GM21528 (cell line): Measurements from ENCODE around the gene VSIR.

ENCODE experiments used
- ATAC-seq: cut with Tn5 transposase; IDR thresholded peaks from one replicate; pipeline ENCODE4 v1.9.1; 2021; ENCODE audit warnings: mild to moderate bottlenecking, moderate library complexity; ENCODE audit not compliant: unreplicated experiment, low FRiP score

Gene VSIR

GRCh38 chr10:71773221-71773971 lies at the start of gene VSIR:
Gene VSIR, minus strand, starts transcription at chr10:71773520. Its CDS starts 81 bp downstream, at chr10:71773439.
- peak; percentile 60 for ATAC-seq

GRCh38 chr10:71821909-71822763 lies 48.8 kb upstream of the VSIR start:
- no peak for ATAC-seq

GRCh38 chr10:71820966-71821365 lies 47.6 kb upstream of the VSIR start:
- ATAC-seq: no peak

- no peak for ATAC-seq
Observed at GRCh38 chr10:71819985-71820384, 46.7 kb upstream of the VSIR start.

GRCh38 chr10:71819441-71819861 lies 46.1 kb upstream of the VSIR start:
- ATAC-seq: no peak

GRCh38 chr10:71818674-71819260 lies 45.4 kb upstream of the VSIR start:
- no peak for ATAC-seq

- no peak for ATAC-seq
Observed at GRCh38 chr10:71817831-71818655, 44.7 kb upstream of the VSIR start.

GRCh38 chr10:71816936-71817618 lies 43.8 kb upstream of the VSIR start:
- ATAC-seq: no peak

- no peak for ATAC-seq
Observed at GRCh38 chr10:71816421-71816851, 43.1 kb upstream of the VSIR start.

- ATAC-seq: no peak
Observed at GRCh38 chr10:71815515-71816130, 42.3 kb upstream of the VSIR start.

- ATAC-seq: no peak
Observed at GRCh38 chr10:71814922-71815411, 41.6 kb upstream of the VSIR start.

GRCh38 chr10:71812913-71813590 lies 39.7 kb upstream of the VSIR start:
- ATAC-seq: no peak

- ATAC-seq: no peak
Observed at GRCh38 chr10:71812016-71812912, 38.9 kb upstream of the VSIR start.

GRCh38 chr10:71811351-71811750 lies 38.0 kb upstream of the VSIR start:
- no peak for ATAC-seq

GRCh38 chr10:71810048-71810750 lies 36.9 kb upstream of the VSIR start:
- ATAC-seq: no peak

GRCh38 chr10:71809628-71810027 lies 36.3 kb upstream of the VSIR start:
- no peak for ATAC-seq
